GM19193 (cell line): Measurements from ENCODE around the gene OIT3.

Experiments used
- POLR2A ChIP-seq: IDR thresholded peaks from 4 replicates; pipeline ENCODE4 v1.6.1; 2011; ENCODE audit not compliant: insufficient read depth, insufficient read length; ENCODE audit errors: extremely low read depth

OIT3 gene

GRCh38 chr10:72932259-72933015 lies 38.9 kb downstream of the OIT3 start:
- no peak for TF ChIP-seq POLR2A

GRCh38 chr10:72935361-72935760 lies 41.8 kb downstream of the OIT3 start:
- TF ChIP-seq POLR2A = no peak

- no peak for TF ChIP-seq POLR2A
Observed at GRCh38 chr10:72943498-72944234, 50.1 kb downstream of the OIT3 start.

GRCh38 chr10:72946963-72947362 lies 53.4 kb downstream of the OIT3 start:
- no peak for TF ChIP-seq POLR2A

- no peak for TF ChIP-seq POLR2A
Observed at GRCh38 chr10:72948762-72949161, 55.2 kb downstream of the OIT3 start.

- TF ChIP-seq POLR2A = no peak
Observed at GRCh38 chr10:72951760-72952159, 58.2 kb downstream of the OIT3 start.

GRCh38 chr10:72952189-72952588 lies 58.6 kb downstream of the OIT3 start:
- no peak for TF ChIP-seq POLR2A

GRCh38 chr10:72952642-72953158 lies 59.2 kb downstream of the OIT3 start:
- no peak for TF ChIP-seq POLR2A

GRCh38 chr10:72953687-72954086 lies 60.1 kb downstream of the OIT3 start:
- TF ChIP-seq POLR2A = no peak

GRCh38 chr10:72954230-72954595 lies 60.7 kb downstream of the OIT3 start:
- no peak for TF ChIP-seq POLR2A

GRCh38 chr10:72954596-72955554 lies 61.3 kb downstream of the OIT3 start, which contains the start of gene PLA2G12B:
TSS of gene PLA2G12B (minus strand) at chr10:72954806. CDS start at chr10:72954685, 121 bp downstream.
- TF ChIP-seq POLR2A = no peak

- no peak for TF ChIP-seq POLR2A
Observed at GRCh38 chr10:72956001-72956400, 62.5 kb downstream of the OIT3 start.

GRCh38 chr10:72976886-72977285 lies 83.3 kb downstream of the OIT3 start:
- TF ChIP-seq POLR2A = no peak

GRCh38 chr10:72979709-72980108 lies 86.2 kb downstream of the OIT3 start:
- TF ChIP-seq POLR2A = no peak

- TF ChIP-seq POLR2A = no peak
Observed at GRCh38 chr10:72980348-72980747, 86.8 kb downstream of the OIT3 start.
